Neural cell (in vitro differentiated cells): ENCODE data around the gene TIMM22. TPM values are rescaled to one million over a fixed set of nuclear protein-coding genes. Genes with fewer than 3 reads are reported as not detected.

Experiments used
- H2AFZ ChIP-seq: fragments of 200-600, 300-800 bp; sonication (generic), shearing (Covaris generic); 2 replicates; pipeline ENCODE4 v1.6.0; 2014; ENCODE audit warnings: low read depth, mild to moderate bottlenecking, antibody characterized with exemption, low read length, moderate library complexity
- H3F3A ChIP-seq: fragments of 200-600 bp; shearing (Covaris generic); 2 replicates; pipeline ENCODE4 v1.6.1; 2016; ENCODE audit warnings: mild to moderate bottlenecking, moderate library complexity, mixed read lengths, antibody characterized with exemption, low read length; ENCODE audit not compliant: insufficient read depth, poor library complexity, severe bottlenecking
- H3K27ac ChIP-seq: fragments of 200-600, 300-800 bp; sonication (generic), shearing (Covaris generic); 2 replicates; pipeline ENCODE4 v1.5.1; 2014; ENCODE audit warnings: mild to moderate bottlenecking, low read length, moderate library complexity
- H3K27me3 ChIP-seq: fragments of 300-800, 200-600 bp; sonication (generic), shearing (Covaris generic); 2 replicates; pipeline ENCODE4 v1.6.0; 2014; ENCODE audit warnings: mild to moderate bottlenecking, low read depth, low read length, moderate library complexity; ENCODE audit not compliant: insufficient read depth
- H3K36me3 ChIP-seq: fragments of 300-800, 200-600 bp; sonication (generic), shearing (Covaris generic); 2 replicates; pipeline ENCODE4 v1.5.1; 2014; ENCODE audit warnings: mild to moderate bottlenecking, antibody characterized with exemption, low read length, moderate library complexity; ENCODE audit not compliant: insufficient read depth
- H3K4me2 ChIP-seq: fragments of 300-800, 200-600 bp; sonication (generic), shearing (Covaris generic); 2 replicates; pipeline ENCODE4 v1.6.0; 2014; ENCODE audit warnings: mild to moderate bottlenecking, low read length
- H3K4me3 ChIP-seq: fragments of 300-800, 200-600 bp; sonication (generic), shearing (Covaris generic); 2 replicates; pipeline ENCODE4 v1.5.1; 2014; ENCODE audit warnings: mild to moderate bottlenecking, low read length, moderate library complexity
- H3K79me2 ChIP-seq: fragments of 200-600 bp; shearing (Covaris generic); replicated peaks from 2 replicates; pipeline ENCODE4 v1.6.0; 2014; ENCODE audit warnings: mild to moderate bottlenecking, low read length, moderate library complexity; ENCODE audit not compliant: insufficient read depth
- H3K9ac ChIP-seq: fragments of 300-800, 200-600 bp; sonication (generic), shearing (Covaris generic); 2 replicates; pipeline ENCODE4 v1.6.1; 2016; ENCODE audit warnings: mild to moderate bottlenecking, low read length, mixed read lengths
- H3K9me2 ChIP-seq: fragments of 200-600 bp; shearing (Covaris generic); 2 replicates; pipeline ENCODE4 v1.6.1; 2016; ENCODE audit warnings: mild to moderate bottlenecking, low read length, mixed read lengths; ENCODE audit not compliant: insufficient read depth
- H3K9me3 ChIP-seq: fragments of 200-600, 300-800 bp; sonication (generic), shearing (Covaris generic); 2 replicates; pipeline ENCODE4 v1.6.1; 2016; ENCODE audit warnings: mild to moderate bottlenecking, mixed run types, low read length, moderate library complexity, mixed read lengths
- H4K20me1 ChIP-seq: fragments of 200-600 bp; shearing (Covaris generic); 2 replicates; pipeline ENCODE4 v1.6.1; 2016; ENCODE audit warnings: mild to moderate bottlenecking, mixed run types; ENCODE audit not compliant: insufficient read depth
- EP300 ChIP-seq: fragments of 450-650 bp; conservative IDR thresholded peaks from 2 replicates; pipeline ENCODE4 v1.6.1; 2014; ENCODE audit warnings: antibody characterized with exemption, mild to moderate bottlenecking, moderate library complexity; ENCODE audit not compliant: poor library complexity, severe bottlenecking
- EZH2 ChIP-seq: fragments of 200-600, 300-800 bp; shearing (Covaris generic), sonication (generic); IDR thresholded peaks from 2 replicates; pipeline ENCODE4 v1.6.1; 2014; ENCODE audit warnings: antibody characterized with exemption, low read length, borderline replicate concordance, mild to moderate bottlenecking; ENCODE audit not compliant: insufficient read depth, poor library complexity, severe bottlenecking
- MXI1 ChIP-seq: fragments of 450-650 bp; conservative IDR thresholded peaks from 2 replicates; pipeline ENCODE4 v1.6.1; 2014; ENCODE audit warnings: antibody characterized with exemption, mild to moderate bottlenecking; ENCODE audit not compliant: poor library complexity, severe bottlenecking
- POLR2AphosphoS5 ChIP-seq: IDR thresholded peaks from 2 replicates; pipeline ENCODE4 v1.6.1; 2012
- RAD21 ChIP-seq: fragments of 450-650 bp; conservative IDR thresholded peaks from 2 replicates; pipeline ENCODE4 v1.6.1; 2014; ENCODE audit warnings: antibody characterized with exemption, mild to moderate bottlenecking, moderate library complexity
- SMC3 ChIP-seq: fragments of 450-650 bp; conservative IDR thresholded peaks from 2 replicates; pipeline ENCODE4 v1.6.1; 2014; ENCODE audit warnings: antibody characterized with exemption, mild to moderate bottlenecking, moderate library complexity; ENCODE audit not compliant: poor library complexity
- TAF1 ChIP-seq: IDR thresholded peaks from 2 replicates; pipeline ENCODE4 v1.6.1; 2012; ENCODE audit warnings: low read depth
- polyA plus RNA-seq: library from polyadenylated mRNA; depleted of rRNA; stranded (reverse); fragments of >200 nt; gene quantifications from 2 replicates; pipeline ENCODE4 v1.2.3, GENCODE V29; 2014
- TF ChIP-seq, protein P1 (sequence below): fragments of 450-650 bp; IDR thresholded peaks from 2 replicates; pipeline ENCODE4 v1.5.1; 2014; ENCODE audit warnings: antibody characterized with exemption, mild to moderate bottlenecking, moderate library complexity; ENCODE audit not compliant: poor library complexity, severe bottlenecking
- TF ChIP-seq, protein P2 (sequence below): IDR thresholded peaks from 2 replicates; pipeline ENCODE4 v1.6.1; 2012; ENCODE audit warnings: borderline replicate concordance

TIMM22 gene
- polyA plus RNA-seq, 1 donor from 2014 or later, result 16.7 TPM

DNA sequence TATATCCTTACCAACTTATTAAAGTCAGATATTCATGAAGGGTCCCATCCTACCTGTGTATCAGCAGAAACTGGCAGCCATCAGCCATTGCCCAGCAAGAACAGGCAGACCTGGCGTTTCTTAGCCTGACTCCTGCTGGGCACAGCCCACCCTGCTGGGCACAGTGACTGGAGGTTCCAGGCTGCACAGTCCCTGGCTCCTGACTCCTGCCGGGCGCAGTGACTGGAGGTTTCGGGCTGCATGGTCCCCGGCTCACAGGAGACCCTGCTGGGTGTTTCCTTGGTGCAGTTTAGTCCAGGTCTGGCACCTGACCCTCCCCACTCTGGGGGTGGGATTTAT is 6.7 kb downstream of the TIMM22 start:
- no peak overlapping the region for H3K4me3 ChIP-seq
- no peak overlapping the region for H3K9ac ChIP-seq
- no peaks in the 10 kb centered on the region for H3K9me2 ChIP-seq
- H3K9me3 ChIP-seq, result no peaks in the 10 kb centered on the region
- no peak overlapping the region for H3K27ac ChIP-seq
- no peak overlapping the region for H2AFZ ChIP-seq
- TF ChIP-seq, protein P1, sequence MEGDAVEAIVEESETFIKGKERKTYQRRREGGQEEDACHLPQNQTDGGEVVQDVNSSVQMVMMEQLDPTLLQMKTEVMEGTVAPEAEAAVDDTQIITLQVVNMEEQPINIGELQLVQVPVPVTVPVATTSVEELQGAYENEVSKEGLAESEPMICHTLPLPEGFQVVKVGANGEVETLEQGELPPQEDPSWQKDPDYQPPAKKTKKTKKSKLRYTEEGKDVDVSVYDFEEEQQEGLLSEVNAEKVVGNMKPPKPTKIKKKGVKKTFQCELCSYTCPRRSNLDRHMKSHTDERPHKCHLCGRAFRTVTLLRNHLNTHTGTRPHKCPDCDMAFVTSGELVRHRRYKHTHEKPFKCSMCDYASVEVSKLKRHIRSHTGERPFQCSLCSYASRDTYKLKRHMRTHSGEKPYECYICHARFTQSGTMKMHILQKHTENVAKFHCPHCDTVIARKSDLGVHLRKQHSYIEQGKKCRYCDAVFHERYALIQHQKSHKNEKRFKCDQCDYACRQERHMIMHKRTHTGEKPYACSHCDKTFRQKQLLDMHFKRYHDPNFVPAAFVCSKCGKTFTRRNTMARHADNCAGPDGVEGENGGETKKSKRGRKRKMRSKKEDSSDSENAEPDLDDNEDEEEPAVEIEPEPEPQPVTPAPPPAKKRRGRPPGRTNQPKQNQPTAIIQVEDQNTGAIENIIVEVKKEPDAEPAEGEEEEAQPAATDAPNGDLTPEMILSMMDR, result no peak
- TF ChIP-seq POLR2AphosphoS5 (no peak), EZH2 (no peak), SMC3 (no peak), EP300 (no peak), MXI1 (no peak), RAD21 (no peak), TAF1 (no peak)
- TF ChIP-seq, protein P2, sequence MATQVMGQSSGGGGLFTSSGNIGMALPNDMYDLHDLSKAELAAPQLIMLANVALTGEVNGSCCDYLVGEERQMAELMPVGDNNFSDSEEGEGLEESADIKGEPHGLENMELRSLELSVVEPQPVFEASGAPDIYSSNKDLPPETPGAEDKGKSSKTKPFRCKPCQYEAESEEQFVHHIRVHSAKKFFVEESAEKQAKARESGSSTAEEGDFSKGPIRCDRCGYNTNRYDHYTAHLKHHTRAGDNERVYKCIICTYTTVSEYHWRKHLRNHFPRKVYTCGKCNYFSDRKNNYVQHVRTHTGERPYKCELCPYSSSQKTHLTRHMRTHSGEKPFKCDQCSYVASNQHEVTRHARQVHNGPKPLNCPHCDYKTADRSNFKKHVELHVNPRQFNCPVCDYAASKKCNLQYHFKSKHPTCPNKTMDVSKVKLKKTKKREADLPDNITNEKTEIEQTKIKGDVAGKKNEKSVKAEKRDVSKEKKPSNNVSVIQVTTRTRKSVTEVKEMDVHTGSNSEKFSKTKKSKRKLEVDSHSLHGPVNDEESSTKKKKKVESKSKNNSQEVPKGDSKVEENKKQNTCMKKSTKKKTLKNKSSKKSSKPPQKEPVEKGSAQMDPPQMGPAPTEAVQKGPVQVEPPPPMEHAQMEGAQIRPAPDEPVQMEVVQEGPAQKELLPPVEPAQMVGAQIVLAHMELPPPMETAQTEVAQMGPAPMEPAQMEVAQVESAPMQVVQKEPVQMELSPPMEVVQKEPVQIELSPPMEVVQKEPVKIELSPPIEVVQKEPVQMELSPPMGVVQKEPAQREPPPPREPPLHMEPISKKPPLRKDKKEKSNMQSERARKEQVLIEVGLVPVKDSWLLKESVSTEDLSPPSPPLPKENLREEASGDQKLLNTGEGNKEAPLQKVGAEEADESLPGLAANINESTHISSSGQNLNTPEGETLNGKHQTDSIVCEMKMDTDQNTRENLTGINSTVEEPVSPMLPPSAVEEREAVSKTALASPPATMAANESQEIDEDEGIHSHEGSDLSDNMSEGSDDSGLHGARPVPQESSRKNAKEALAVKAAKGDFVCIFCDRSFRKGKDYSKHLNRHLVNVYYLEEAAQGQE, result no peak
- H3K27me3 ChIP-seq, result no peaks in the 10 kb centered on the region
- no peaks in the 10 kb centered on the region for H3K36me3 ChIP-seq
- H3K4me2 ChIP-seq, result no peak overlapping the region
- H4K20me1 ChIP-seq, result no peaks in the 10 kb centered on the region
- no peaks in the 10 kb centered on the region for H3F3A ChIP-seq
- no peaks in the 10 kb centered on the region for H3K79me2 ChIP-seq

DNA sequence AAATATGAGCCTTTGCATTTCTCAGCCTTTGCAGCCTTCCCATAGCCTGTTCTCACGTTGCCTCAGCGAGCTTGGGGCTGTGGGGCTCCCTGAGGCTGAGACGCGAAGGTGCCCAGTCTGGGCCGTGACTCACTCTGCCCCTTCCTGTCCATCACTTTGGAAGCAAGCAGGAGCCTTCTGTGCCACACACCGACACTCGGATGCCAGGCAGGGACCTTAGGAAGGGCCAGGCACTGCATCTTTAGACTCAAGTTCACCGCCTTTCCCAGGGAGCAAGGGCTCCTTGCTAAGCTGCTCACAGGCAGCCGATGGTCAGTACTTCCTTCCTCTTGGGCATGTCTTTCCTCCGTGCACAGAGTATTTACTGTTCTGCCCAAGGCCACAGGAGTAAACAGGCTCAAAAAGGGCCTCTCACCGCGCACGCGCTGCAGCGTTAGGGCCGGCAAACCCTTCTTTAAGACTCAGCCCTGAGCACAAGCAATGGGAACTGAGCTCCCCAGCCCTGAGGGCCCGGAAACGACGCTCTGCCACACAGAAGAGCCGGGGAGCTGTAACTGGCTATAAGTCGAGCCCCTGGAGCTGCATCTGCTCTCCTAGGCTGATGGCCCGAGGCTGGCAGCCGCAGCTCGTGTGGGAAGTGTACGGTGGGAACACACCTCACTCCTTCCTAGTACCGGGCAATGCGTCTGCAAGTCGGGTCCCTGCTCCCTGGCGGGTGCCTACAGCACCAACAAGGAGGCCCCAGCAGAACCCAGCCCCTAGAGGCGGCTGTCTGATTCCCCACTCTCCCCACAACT is 7.2 kb downstream of the TIMM22 start:
- no peaks in the 10 kb centered on the region for H3K36me3 ChIP-seq
- no peak overlapping the region for H3K4me2 ChIP-seq
- H3K4me3 ChIP-seq, result no peak overlapping the region
- no peaks in the 10 kb centered on the region for H3K27me3 ChIP-seq
- H3F3A ChIP-seq, result no peaks in the 10 kb centered on the region
- H3K9ac ChIP-seq, result no peak overlapping the region
- H2AFZ ChIP-seq, result no peak overlapping the region
- TF ChIP-seq POLR2AphosphoS5 (no peak), EP300 (no peak), RAD21 (no peak), SMC3 (no peak), TAF1 (no peak), EZH2 (no peak), MXI1 (no peak)
- TF ChIP-seq, protein P2, result no peak
- TF ChIP-seq, protein P1, result no peak
- H3K27ac ChIP-seq, result no peak overlapping the region
- H3K9me3 ChIP-seq, result no peaks in the 10 kb centered on the region
- H3K79me2 ChIP-seq, result no peaks in the 10 kb centered on the region
- no peaks in the 10 kb centered on the region for H3K9me2 ChIP-seq
- no peaks in the 10 kb centered on the region for H4K20me1 ChIP-seq
